Measurements from ENCODE around the gene ANXA4. TPM values are rescaled to one million over a fixed set of nuclear protein-coding genes. Genes with fewer than 3 reads are reported as not detected.

Gene ANXA4
- total RNA-seq, 1 experiment from 2014 or later, result 51.1 TPM

GRCh38 chr2:69694894-69695849 lies 46.8 kb upstream of the ANXA4 start:
- ATAC-seq (peak; percentile 85), DNase-seq (peak; percentile 97)
- Histone ChIP-seq H3K36me3 (ENCODE audit: low read depth, low read length) (no peaks in the 10 kb centered on the region), H3K4me3 (ENCODE audit: low read length) (peak overlapping the region; percentile 49), H3K27me3 (ENCODE audit: low read length) (no peaks in the 10 kb centered on the region), H2AFZ (ENCODE audit: low read length) (peak overlapping the region; percentile 29; the same call in 1 of the 2 replicates), H4K20me1 (ENCODE audit: low read length) (no peaks in the 10 kb centered on the region), H3K9me3 (ENCODE audit: low read length) (no peaks in the 10 kb centered on the region), H3K9me2 (replicated peaks; ENCODE audit: low read length) (no peaks in the 10 kb centered on the region), H3K27ac (ENCODE audit: low read length) (peak overlapping the region; percentile 88), H3K79me2 (ENCODE audit: low read length) (no peaks in the 10 kb centered on the region), H3K9ac (ENCODE audit: low read length) (peak overlapping the region; percentile 47), H3K4me1 (ENCODE audit: insufficient read depth, low read length) (peaks cover 43% of the 10 kb centered on the region), H3F3A (ENCODE audit: low read length, unreplicated experiment) (peaks cover 5% of the 10 kb centered on the region), H3K4me2 (ENCODE audit: low read length) (peak overlapping the region; percentile 82)
- intact Hi-C loops (cut with micrococcal nuclease), result loop anchor here (1.0 to 2.0 kb wide), 2 partner anchors 42 to 51 kb away; no protein-coding TSS in a partner anchor
- POLR2A ChIA-PET (ENCODE audit: unreplicated experiment), result interaction anchor here (0.6 kb wide), 1 partner anchor 52 kb away, joined by 4 read pairs; the partner anchor contains the start of gene AAK1
- BruUV-seq (replicated peaks), result TSS peak; percentile 49
- TF ChIP-seq EZH2 (IDR thresholded peaks at IDR 0.05; ENCODE audit: low read length, unreplicated experiment) (no peak), EZH2phosphoT487 (IDR thresholded peaks at IDR 0.05; ENCODE audit: borderline replicate concordance, low read length) (no peak), CTCF (conservative IDR thresholded peaks at IDR 0.05; ENCODE audit: low read depth, low read length) (no peak)
- CTCF ChIA-PET, result no interaction called here

GRCh38 chr2:69695850-69696216 lies 46.1 kb upstream of the ANXA4 start:
- Histone ChIP-seq H3K27me3 (ENCODE audit: low read length) (no peaks in the 10 kb centered on the region), H3K9me3 (ENCODE audit: low read length) (no peaks in the 10 kb centered on the region), H3K27ac (ENCODE audit: low read length) (peak overlapping the region; percentile 88), H3K4me2 (ENCODE audit: low read length) (peak overlapping the region; percentile 82), H3F3A (ENCODE audit: low read length, unreplicated experiment) (peaks cover 5% of the 10 kb centered on the region), H2AFZ (ENCODE audit: low read length) (peak overlapping the region; percentile 8; the same call in 1 of the 2 replicates), H3K79me2 (ENCODE audit: low read length) (no peaks in the 10 kb centered on the region), H3K36me3 (ENCODE audit: low read depth, low read length) (no peaks in the 10 kb centered on the region), H4K20me1 (ENCODE audit: low read length) (no peaks in the 10 kb centered on the region), H3K9ac (ENCODE audit: low read length) (no peak overlapping the region), H3K9me2 (replicated peaks; ENCODE audit: low read length) (no peaks in the 10 kb centered on the region), H3K4me1 (ENCODE audit: insufficient read depth, low read length) (peaks cover 48% of the 10 kb centered on the region), H3K4me3 (ENCODE audit: low read length) (peak overlapping the region; percentile 46; the same call in 1 of the 2 replicates)
- intact Hi-C loops (cut with micrococcal nuclease), result loop anchor here (1.0 to 2.0 kb wide), 2 partner anchors 43 to 52 kb away; no protein-coding TSS in a partner anchor
- TF ChIP-seq CTCF (conservative IDR thresholded peaks at IDR 0.05; ENCODE audit: low read depth, low read length), result no peak
- no peak for TF ChIP-seq EZH2 (IDR thresholded peaks at IDR 0.05; ENCODE audit: low read length, unreplicated experiment)
- no peak for TF ChIP-seq EZH2phosphoT487 (IDR thresholded peaks at IDR 0.05; ENCODE audit: borderline replicate concordance, low read length)
- ChIA-PET POLR2A (ENCODE audit: unreplicated experiment) (interaction anchor here (0.6 kb wide), 1 partner anchor 52 kb away, joined by 4 read pairs; the partner anchor contains the start of gene AAK1), CTCF (no interaction called here)
- BruUV-seq (replicated peaks), result no TSS peak
- DNase-seq (peak; percentile 38), ATAC-seq (peak; percentile 6)

Data from PC-3 (cell line).